Astrocyte (in vitro differentiated cells and primary cell): ENCODE measurements around the gene NHLRC4. TPM values are rescaled to one million over a fixed set of nuclear protein-coding genes. Genes with fewer than 3 reads are reported as not detected.

Experiments
- DNase-seq: peaks from one replicate; pipeline ENCODE4 v3.0.0-alpha.2; 2010; ENCODE audit warnings: low read depth
- FAIRE-seq: peaks from 2 replicates; lab custom pipeline; 2011; peaks lifted over from hg19 to GRCh38; lab: Jason Lieb, UNC
- H2AFZ ChIP-seq: 2 replicates; pipeline ENCODE4 v1.6.0; 2012; ENCODE audit warnings: low read depth, low read length, inconsistent platforms
- H3K27ac ChIP-seq: 2 replicates; pipeline ENCODE4 v1.5.1; 2011; ENCODE audit warnings: low read depth, low read length, inconsistent platforms
- H3K27me3 ChIP-seq: 2 replicates; pipeline ENCODE4 v1.6.0; 2011; ENCODE audit warnings: low read length, inconsistent platforms; ENCODE audit not compliant: insufficient read depth
- H3K36me3 ChIP-seq: 2 replicates; pipeline ENCODE4 v1.5.1; 2011; ENCODE audit warnings: low read length, inconsistent platforms; ENCODE audit not compliant: insufficient read depth
- H3K4me1 ChIP-seq: 2 replicates; pipeline ENCODE4 v1.5.1; 2011; ENCODE audit warnings: low read length, inconsistent platforms; ENCODE audit not compliant: insufficient read depth
- H3K4me2 ChIP-seq: 2 replicates; pipeline ENCODE4 v1.6.0; 2012; ENCODE audit warnings: low read length, inconsistent platforms
- H3K4me3 ChIP-seq: 2 replicates; pipeline ENCODE4 v1.5.1; 2011; ENCODE audit warnings: low read depth, mild to moderate bottlenecking, low read length, inconsistent platforms; ENCODE audit not compliant: insufficient read depth
- H3K79me2 ChIP-seq: 2 replicates; pipeline ENCODE4 v1.6.0; 2012; ENCODE audit warnings: mild to moderate bottlenecking, low read length, inconsistent platforms; ENCODE audit not compliant: insufficient read depth
- H3K9ac ChIP-seq: 2 replicates; pipeline ENCODE4 v1.6.0; 2012; ENCODE audit warnings: mild to moderate bottlenecking, low read length, inconsistent platforms
- H3K9me3 ChIP-seq: 2 replicates; pipeline ENCODE4 v1.5.1; 2012; ENCODE audit warnings: low read depth, mild to moderate bottlenecking, low read length, inconsistent platforms; ENCODE audit not compliant: insufficient read depth
- H4K20me1 ChIP-seq: 2 replicates; pipeline ENCODE4 v1.6.0; 2012; ENCODE audit warnings: low read length, inconsistent platforms; ENCODE audit not compliant: insufficient read depth
- H3K27ac Mint-ChIP-seq: one replicate; pipeline ENCODE4 v1.8.0; 2021; ENCODE audit warnings: mild to moderate bottlenecking, mixed read lengths; ENCODE audit not compliant: unreplicated experiment
- H3K27me3 Mint-ChIP-seq: one replicate; pipeline ENCODE4 v1.8.0; 2021; ENCODE audit warnings: low read depth, mixed read lengths; ENCODE audit not compliant: unreplicated experiment
- H3K36me3 Mint-ChIP-seq: one replicate; pipeline ENCODE4 v1.8.0; 2021; ENCODE audit warnings: low read depth, mixed read lengths; ENCODE audit not compliant: unreplicated experiment
- H3K4me1 Mint-ChIP-seq: one replicate; pipeline ENCODE4 v1.8.0; 2021; ENCODE audit warnings: low read depth, mixed read lengths; ENCODE audit not compliant: unreplicated experiment
- H3K4me3 Mint-ChIP-seq: one replicate; pipeline ENCODE4 v1.8.0; 2021; ENCODE audit warnings: mild to moderate bottlenecking, moderate library complexity, mixed read lengths; ENCODE audit not compliant: unreplicated experiment
- H3K9me3 Mint-ChIP-seq: one replicate; pipeline ENCODE4 v1.8.0; 2021; ENCODE audit warnings: mild to moderate bottlenecking, mixed read lengths; ENCODE audit not compliant: unreplicated experiment
- CTCF ChIP-seq: IDR thresholded peaks from 2 replicates; pipeline ENCODE4 v1.5.1; 2011; ENCODE audit warnings: low read depth, mild to moderate bottlenecking, inconsistent platforms, low read length, moderate library complexity; ENCODE audit not compliant: insufficient read depth
- EZH2 ChIP-seq: IDR thresholded peaks from 2 replicates; pipeline ENCODE4 v1.6.1; 2012; ENCODE audit warnings: mild to moderate bottlenecking, low read length, inconsistent platforms; ENCODE audit not compliant: insufficient read depth
- total RNA-seq: library from RNA; stranded (reverse); gene quantifications from 2 replicates; pipeline ENCODE4 v1.2.1, GENCODE V29; 2021

Gene NHLRC4
- total RNA-seq, 1 donor from 2014 or later, result 0.73 TPM

- H3K4me3 ChIP-seq, result no peak overlapping the region
- no peak for TF ChIP-seq CTCF
- TF ChIP-seq EZH2, result no peak
- no peak overlapping the region for H3K27ac ChIP-seq
- no peaks in the 10 kb centered on the region for H3K9me3 Mint-ChIP-seq
- no peak overlapping the region for H3K27ac Mint-ChIP-seq
- no peak for FAIRE-seq
- H3K36me3 Mint-ChIP-seq, result peaks cover 13% of the 10 kb centered on the region
- H2AFZ ChIP-seq, result no peak overlapping the region
- H3K79me2 ChIP-seq, result peaks cover 42% of the 10 kb centered on the region
- H3K4me2 ChIP-seq, result no peak overlapping the region
- H3K9me3 ChIP-seq, result no peaks in the 10 kb centered on the region
- H3K27me3 Mint-ChIP-seq, result no peaks in the 10 kb centered on the region
- DNase-seq, result no peak
- H3K4me3 Mint-ChIP-seq, result no peak overlapping the region
- no peak overlapping the region for H3K9ac ChIP-seq
- no peaks in the 10 kb centered on the region for H3K27me3 ChIP-seq
- no peaks in the 10 kb centered on the region for H3K4me1 Mint-ChIP-seq
- H3K4me1 ChIP-seq, result no peaks in the 10 kb centered on the region
- no peaks in the 10 kb centered on the region for H3K36me3 ChIP-seq
- H4K20me1 ChIP-seq, result peaks cover 65% of the 10 kb centered on the region
Observed at GRCh38 chr16:598823-599739, 32.3 kb downstream of the NHLRC4 start.

DNA sequence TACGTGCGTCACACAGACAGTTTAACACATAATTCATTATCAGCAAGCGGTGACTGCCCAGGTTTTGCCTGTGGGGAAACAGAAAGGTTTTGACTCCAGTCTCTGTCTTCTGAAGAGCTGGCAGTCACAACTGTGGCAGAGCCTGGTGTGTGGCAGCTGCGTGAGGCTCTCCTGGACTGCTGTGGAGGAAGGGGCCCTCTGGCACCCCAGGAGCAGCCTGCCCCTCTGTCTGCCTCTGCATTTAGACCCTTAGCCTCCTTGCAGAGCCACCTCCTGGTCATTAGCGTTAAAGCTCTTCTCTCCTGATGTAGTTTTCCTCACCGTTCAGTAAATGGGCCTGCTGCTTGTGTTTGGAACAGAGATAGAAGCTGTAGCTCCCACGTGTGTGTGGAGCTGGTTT lies 34.0 kb downstream of the NHLRC4 start:
- DNase-seq (no peak), FAIRE-seq (no peak)
- Mint-ChIP-seq H3K27ac (no peak overlapping the region), H3K9me3 (peaks cover 9% of the 10 kb centered on the region), H3K4me1 (no peaks in the 10 kb centered on the region), H3K27me3 (no peaks in the 10 kb centered on the region), H3K4me3 (no peak overlapping the region), H3K36me3 (peaks cover 14% of the 10 kb centered on the region)
- Histone ChIP-seq H3K4me3 (no peak overlapping the region), H4K20me1 (peaks cover 63% of the 10 kb centered on the region), H2AFZ (no peak overlapping the region), H3K79me2 (peaks cover 38% of the 10 kb centered on the region), H3K36me3 (no peaks in the 10 kb centered on the region), H3K9ac (no peak overlapping the region), H3K27ac (no peak overlapping the region), H3K27me3 (no peaks in the 10 kb centered on the region), H3K9me3 (no peaks in the 10 kb centered on the region), H3K4me2 (no peak overlapping the region), H3K4me1 (no peaks in the 10 kb centered on the region)
- TF ChIP-seq CTCF (peak; percentile 12), EZH2 (no peak)

GRCh38 chr16:603933-604332 lies 37.1 kb downstream of the NHLRC4 start:
- no peaks in the 10 kb centered on the region for H3K36me3 ChIP-seq
- FAIRE-seq (no peak), DNase-seq (no peak)
- no peak overlapping the region for H3K9ac ChIP-seq
- TF ChIP-seq EZH2 (no peak), CTCF (no peak)
- H3K4me3 ChIP-seq, result no peak overlapping the region
- no peak overlapping the region for H3K4me2 ChIP-seq
- peaks cover 29% of the 10 kb centered on the region for H3K79me2 ChIP-seq
- no peak overlapping the region for H2AFZ ChIP-seq
- Mint-ChIP-seq H3K36me3 (peaks cover 10% of the 10 kb centered on the region), H3K4me3 (no peak overlapping the region), H3K27me3 (no peaks in the 10 kb centered on the region), H3K27ac (no peak overlapping the region), H3K9me3 (peaks cover 9% of the 10 kb centered on the region), H3K4me1 (no peaks in the 10 kb centered on the region)
- no peaks in the 10 kb centered on the region for H3K9me3 ChIP-seq
- peaks cover 62% of the 10 kb centered on the region for H4K20me1 ChIP-seq
- H3K27me3 ChIP-seq, result no peaks in the 10 kb centered on the region
- no peaks in the 10 kb centered on the region for H3K4me1 ChIP-seq
- no peak overlapping the region for H3K27ac ChIP-seq
